PFSK-1 (cell line): ENCODE data around the gene FAM131B.

Experiments
- FOXP2 ChIP-seq: optimal IDR thresholded peaks from 2 replicates; pipeline ENCODE3; 2011; ENCODE audit warnings: borderline replicate concordance, control low read depth, inconsistent platforms; ENCODE audit not compliant: insufficient read depth; ENCODE audit errors: extremely low read length, extremely low read depth
- POLR2AphosphoS5 ChIP-seq: IDR thresholded peaks from 2 replicates; pipeline ENCODE4 v1.6.1; 2012; ENCODE audit warnings: low read depth, mild to moderate bottlenecking, control low read depth, low read length, moderate library complexity
- SIN3A ChIP-seq: IDR thresholded peaks from 2 replicates; pipeline ENCODE4 v1.6.1; 2012; ENCODE audit warnings: mild to moderate bottlenecking, low read length, moderate library complexity, borderline replicate concordance; ENCODE audit not compliant: insufficient read depth
- TAF1 ChIP-seq: IDR thresholded peaks from 2 replicates; pipeline ENCODE4 v1.6.1; 2012; ENCODE audit warnings: low read length, control low read depth, borderline replicate concordance; ENCODE audit not compliant: insufficient read depth
- TF ChIP-seq, protein P1 (sequence below), 2 experiments: IDR thresholded peaks; 2 replicates each; pipeline versions ENCODE4 v1.6.1 to v1.8.0; 2011 to 2012; ENCODE audit warnings: low read depth in 2 of 2, low read length in 2 of 2, control low read depth in 1 of 2, inconsistent platforms in 1 of 2, mild to moderate bottlenecking in 1 of 2, moderate library complexity in 1 of 2; ENCODE audit not compliant: insufficient read depth in 1 of 2

FAM131B gene

DNA sequence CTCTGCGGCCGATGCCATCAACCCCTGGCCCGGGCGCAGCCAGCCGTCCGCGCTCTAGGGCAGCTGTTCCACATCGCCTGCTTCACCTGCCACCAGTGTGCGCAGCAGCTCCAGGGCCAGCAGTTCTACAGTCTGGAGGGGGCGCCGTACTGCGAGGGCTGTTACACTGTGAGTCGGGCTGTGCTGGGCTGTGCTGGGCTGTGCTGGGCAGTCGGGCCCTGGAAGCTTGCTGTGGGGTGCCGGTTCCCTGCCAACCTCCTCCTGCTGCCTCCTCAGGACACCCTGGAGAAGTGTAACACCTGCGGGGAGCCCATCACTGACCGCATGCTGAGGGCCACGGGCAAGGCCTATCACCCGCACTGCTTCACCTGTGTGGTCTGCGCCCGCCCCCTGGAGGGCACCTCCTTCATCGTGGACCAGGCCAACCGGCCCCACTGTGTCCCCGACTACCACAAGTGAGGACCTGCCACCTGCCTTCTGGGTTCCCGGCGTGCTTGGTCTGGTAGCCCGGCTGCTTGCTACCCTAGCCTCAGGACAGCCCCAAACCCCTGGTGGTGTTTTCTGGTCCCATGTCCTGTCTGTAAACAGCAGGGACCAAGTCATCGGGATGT lies 26.1 kb upstream of the FAM131B start:
- TF ChIP-seq FOXP2 (no peak), SIN3A (no peak), POLR2AphosphoS5 (no peak), TAF1 (no peak)
- TF ChIP-seq, protein P1, sequence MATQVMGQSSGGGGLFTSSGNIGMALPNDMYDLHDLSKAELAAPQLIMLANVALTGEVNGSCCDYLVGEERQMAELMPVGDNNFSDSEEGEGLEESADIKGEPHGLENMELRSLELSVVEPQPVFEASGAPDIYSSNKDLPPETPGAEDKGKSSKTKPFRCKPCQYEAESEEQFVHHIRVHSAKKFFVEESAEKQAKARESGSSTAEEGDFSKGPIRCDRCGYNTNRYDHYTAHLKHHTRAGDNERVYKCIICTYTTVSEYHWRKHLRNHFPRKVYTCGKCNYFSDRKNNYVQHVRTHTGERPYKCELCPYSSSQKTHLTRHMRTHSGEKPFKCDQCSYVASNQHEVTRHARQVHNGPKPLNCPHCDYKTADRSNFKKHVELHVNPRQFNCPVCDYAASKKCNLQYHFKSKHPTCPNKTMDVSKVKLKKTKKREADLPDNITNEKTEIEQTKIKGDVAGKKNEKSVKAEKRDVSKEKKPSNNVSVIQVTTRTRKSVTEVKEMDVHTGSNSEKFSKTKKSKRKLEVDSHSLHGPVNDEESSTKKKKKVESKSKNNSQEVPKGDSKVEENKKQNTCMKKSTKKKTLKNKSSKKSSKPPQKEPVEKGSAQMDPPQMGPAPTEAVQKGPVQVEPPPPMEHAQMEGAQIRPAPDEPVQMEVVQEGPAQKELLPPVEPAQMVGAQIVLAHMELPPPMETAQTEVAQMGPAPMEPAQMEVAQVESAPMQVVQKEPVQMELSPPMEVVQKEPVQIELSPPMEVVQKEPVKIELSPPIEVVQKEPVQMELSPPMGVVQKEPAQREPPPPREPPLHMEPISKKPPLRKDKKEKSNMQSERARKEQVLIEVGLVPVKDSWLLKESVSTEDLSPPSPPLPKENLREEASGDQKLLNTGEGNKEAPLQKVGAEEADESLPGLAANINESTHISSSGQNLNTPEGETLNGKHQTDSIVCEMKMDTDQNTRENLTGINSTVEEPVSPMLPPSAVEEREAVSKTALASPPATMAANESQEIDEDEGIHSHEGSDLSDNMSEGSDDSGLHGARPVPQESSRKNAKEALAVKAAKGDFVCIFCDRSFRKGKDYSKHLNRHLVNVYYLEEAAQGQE (IDR thresholded peaks at IDR 0.05; ENCODE audit: insufficient read depth in 1 of 2, low read depth in 2 of 2, low read length in 2 of 2) = no peak

DNA sequence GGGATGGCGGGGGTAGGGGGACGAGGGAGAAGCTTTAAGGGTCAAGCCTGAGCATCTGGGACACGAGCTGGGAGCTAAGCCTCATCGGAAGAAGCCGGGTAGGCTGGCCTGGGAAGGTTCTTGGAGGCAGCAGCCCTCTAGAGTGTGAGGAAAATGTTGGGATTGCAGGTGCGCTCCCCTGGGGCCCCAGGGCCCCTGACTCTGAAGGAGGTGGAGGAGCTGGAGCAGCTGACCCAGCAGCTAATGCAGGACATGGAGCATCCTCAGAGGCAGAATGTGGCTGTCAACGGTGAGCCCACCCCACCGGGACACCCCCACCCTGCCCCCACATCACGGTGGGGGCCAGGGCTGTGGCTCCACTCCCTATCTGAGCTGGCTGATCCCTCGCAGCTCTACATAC lies 25.5 kb upstream of the FAM131B start:
- TF ChIP-seq TAF1 (no peak), FOXP2 (no peak), POLR2AphosphoS5 (no peak), SIN3A (no peak)
- TF ChIP-seq, protein P1 (IDR thresholded peaks at IDR 0.05; ENCODE audit: insufficient read depth in 1 of 2, low read depth in 2 of 2, low read length in 2 of 2) = no peak

DNA sequence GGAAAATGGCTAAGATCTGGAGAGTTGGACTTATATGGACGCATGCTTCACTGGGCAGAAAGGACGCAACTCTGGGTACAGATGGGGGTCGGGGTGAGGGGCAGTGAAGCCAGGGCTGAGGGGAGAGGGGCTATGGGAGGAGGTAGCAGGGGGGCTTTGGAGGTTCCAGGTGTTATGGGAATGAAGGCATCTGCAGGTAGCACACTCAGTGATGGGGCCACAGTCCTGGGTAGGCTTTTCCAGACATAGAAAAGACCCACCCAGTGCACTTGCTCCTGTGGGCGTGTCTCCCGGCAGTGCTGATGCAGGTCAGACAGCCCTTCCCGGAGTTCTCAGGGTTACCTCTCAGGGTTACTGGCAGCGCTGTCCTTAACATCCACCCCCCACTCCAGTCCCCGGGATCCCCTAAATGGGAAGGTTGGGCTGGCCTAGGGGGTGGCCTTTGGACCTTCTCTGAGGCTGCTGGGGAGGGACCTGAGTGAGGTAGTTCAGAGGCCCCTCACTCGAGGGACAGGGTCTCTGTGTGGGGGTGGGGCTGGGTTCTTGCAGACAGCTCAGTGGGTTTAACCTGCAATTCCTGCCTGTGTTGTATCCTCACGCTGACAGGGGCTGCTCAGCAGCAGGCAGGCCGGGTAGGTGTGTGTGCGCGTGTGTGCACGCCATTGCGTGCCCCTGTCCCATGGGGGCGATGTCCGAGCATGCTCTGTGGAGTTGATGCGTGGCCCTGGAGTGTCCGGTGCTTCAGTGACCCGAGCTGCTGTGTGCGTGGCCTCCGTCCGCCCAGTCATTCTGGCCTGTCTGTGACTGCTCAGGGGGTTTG lies 24.9 kb upstream of the FAM131B start:
- TF ChIP-seq POLR2AphosphoS5 (no peak), TAF1 (no peak), SIN3A (no peak), FOXP2 (no peak)
- TF ChIP-seq, protein P1 (IDR thresholded peaks at IDR 0.05; ENCODE audit: insufficient read depth in 1 of 2, low read depth in 2 of 2, low read length in 2 of 2) = no peak

DNA sequence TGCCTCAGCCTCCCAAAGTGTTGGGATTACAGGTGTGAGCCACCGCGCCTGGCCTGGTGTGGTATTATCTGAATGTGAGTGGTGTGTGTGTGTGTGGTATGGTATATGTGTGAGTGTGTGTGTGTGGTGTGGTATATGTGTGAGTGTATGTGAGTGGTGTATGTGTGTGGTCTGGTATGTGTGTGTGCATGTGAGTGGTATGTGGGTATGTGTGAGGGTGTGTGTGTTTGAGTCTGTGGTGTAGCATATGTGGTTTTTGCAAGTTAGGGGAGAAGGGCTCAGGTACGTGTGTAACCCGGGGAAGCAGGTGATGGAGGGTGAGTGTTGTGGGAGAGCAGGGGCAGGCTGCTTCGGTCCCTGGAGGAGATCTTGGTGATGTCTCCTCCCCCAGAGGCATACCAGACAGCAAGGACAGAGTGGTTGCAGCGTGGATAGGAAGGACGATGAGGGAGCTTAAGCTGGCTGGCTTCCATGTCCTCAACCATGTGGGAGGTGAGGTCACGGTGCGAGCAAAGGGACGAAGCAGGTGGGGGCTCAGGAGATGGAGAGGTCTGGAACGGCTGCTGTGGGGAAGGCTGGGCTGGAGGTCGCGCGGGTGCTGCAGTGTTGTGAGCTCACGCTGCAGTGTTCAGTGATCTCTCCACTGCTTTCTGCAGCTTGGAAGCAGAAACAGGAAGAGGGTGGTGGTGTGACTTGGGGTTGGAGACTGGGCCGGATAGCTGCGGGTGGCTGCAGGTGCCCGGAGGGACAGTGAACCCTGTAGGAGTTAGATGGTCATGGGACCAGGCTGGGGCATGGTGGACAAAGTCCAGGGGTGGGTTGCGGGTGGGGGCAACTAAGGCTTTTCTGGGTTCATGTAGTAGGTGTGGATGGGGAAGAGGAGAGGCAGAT lies 23.6 kb upstream of the FAM131B start:
- no peak for TF ChIP-seq POLR2AphosphoS5

DNA sequence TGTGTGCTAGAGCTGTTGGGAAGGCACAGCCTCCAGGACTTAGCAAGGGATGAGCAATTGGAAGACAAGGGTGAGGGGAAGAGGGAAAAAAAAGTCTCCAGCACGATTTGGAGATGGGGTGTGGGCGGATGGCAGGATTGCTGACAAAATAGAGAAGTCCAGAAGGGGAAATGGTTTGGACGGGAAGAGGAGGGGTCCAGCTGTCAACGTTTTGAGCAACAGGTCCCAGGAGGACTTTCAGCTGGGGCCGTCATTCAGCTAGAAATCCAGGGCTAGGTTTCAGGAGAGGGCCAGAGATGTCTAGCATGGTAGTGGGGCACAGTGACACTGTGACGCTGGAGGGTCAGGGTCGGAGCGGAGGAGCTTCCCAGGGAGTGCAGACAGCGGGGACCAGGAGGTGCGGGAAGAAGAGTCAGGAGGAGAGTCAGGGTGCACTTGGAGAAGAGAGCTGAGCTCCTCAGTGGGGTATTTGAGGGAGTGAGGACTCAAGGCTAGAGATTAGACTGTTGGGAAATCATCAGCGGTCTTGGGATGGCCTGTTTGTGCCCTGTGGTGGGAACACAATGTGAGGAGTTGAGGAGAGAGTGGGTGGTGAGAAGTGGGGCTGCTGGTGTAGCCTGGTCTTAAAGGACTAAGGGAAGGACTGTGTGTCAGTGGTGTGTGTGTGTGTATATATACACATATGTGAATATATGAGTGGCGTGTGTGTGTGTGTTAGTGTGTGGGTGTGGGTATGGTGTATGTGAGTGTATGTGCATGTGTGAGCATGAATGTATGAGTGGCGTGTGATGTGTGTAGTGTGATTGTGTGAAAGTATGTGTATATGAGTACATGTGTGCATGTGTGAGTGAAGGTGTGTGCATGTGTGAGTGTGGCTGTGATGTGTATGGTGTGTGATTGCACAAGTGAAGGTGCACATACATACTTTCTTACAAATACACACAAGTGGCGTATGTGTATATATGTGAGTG lies 22.4 kb upstream of the FAM131B start:
- TF ChIP-seq SIN3A = no peak
- TF ChIP-seq, protein P1 (IDR thresholded peaks at IDR 0.05; ENCODE audit: insufficient read depth in 1 of 2, low read depth in 2 of 2, low read length in 2 of 2) = no peak
- TF ChIP-seq FOXP2 = no peak
- TF ChIP-seq TAF1 = no peak
- no peak for TF ChIP-seq POLR2AphosphoS5
